Measurements from ENCODE around the gene CYFIP1. TPM values are rescaled to one million over a fixed set of nuclear protein-coding genes. Genes with fewer than 3 reads are reported as not detected.

The CYFIP1 gene
- total and polyA plus RNA-seq, 10 of the 15 experiments (the other 5 are each of a cell fraction or from before 2014, with no cell fraction given) = 3.5 to 46.2 (median 28.3) TPM

GRCh38 chr15:22911306-22911705 lies 68.9 kb downstream of the CYFIP1 start (continued):
- TF ChIP-seq CUX1 (IDR thresholded peaks at IDR 0.05; ENCODE audit: insufficient replicate concordance, low read depth, low read length) = no peak
- TF ChIP-seq EED (IDR thresholded peaks at IDR 0.05; ENCODE audit: low read depth) = no peak
- no peak for TF ChIP-seq RUNX3 (IDR thresholded peaks at IDR 0.05; ENCODE audit: low read length)
- TF ChIP-seq SMC3 (IDR thresholded peaks at IDR 0.05; ENCODE audit: borderline replicate concordance, low read length) = no peak
- TF ChIP-seq MYB (IDR thresholded peaks at IDR 0.05; ENCODE audit: borderline replicate concordance, low read depth, low read length) = no peak
- no peak for TF ChIP-seq SPI1 (IDR thresholded peaks at IDR 0.05; ENCODE audit: borderline replicate concordance, insufficient read depth, low read depth, low read length)
- TF ChIP-seq CBX3 (IDR thresholded peaks at IDR 0.05; ENCODE audit: borderline replicate concordance, low read depth) = no peak

GRCh38 chr15:22908830-22909229 lies 71.3 kb downstream of the CYFIP1 start:
- SMC1A ChIA-PET (ENCODE audit: uncharacterized antibody, unreplicated experiment) = no interaction called here
- FAIRE-seq (no peak), ATAC-seq (no peak), DNase-seq (ENCODE audit: low read depth, low spot score) (no peak)
- peaks cover 4 to 9% of the 10 kb centered on the region in 2 experiments; a peak in 3 of 4 replicates for H3K36me3 ChIP-seq (ENCODE audit: control insufficient read depth in 2 of 2, insufficient read depth in 2 of 2, low read length in 1 of 2)
- no TSS peak for BruUV-seq (replicated peaks)
- H3K4me3 ChIP-seq = no peak overlapping the region
- H3K4me2 ChIP-seq (ENCODE audit: control insufficient read depth, insufficient read depth) = no peak overlapping the region
- H3K79me2 ChIP-seq (ENCODE audit: control insufficient read depth, insufficient read depth, low read length) = no peaks in the 10 kb centered on the region
- in situ Hi-C loops (cut with MboI) (no loop called here), intact Hi-C loops (cut with micrococcal nuclease; ENCODE audit: unreplicated experiment) (no loop called here)
- H3K9me3 ChIP-seq (replicated peaks; ENCODE audit: control insufficient read depth, insufficient read depth, low read length) = no peaks in the 10 kb centered on the region
- no peaks in the 10 kb centered on the region for H4K20me1 ChIP-seq (ENCODE audit: control insufficient read depth, insufficient read depth)
- H3K27me3 ChIP-seq (replicated peaks in 1 of 2; ENCODE audit: control insufficient read depth in 2 of 2, insufficient read depth in 2 of 2, low read length in 1 of 2) = no peaks in the 10 kb centered on the region
- WGBS (ENCODE audit: insufficient coverage, insufficient replicate concordance, low lambda C conversion rate, missing lambda C conversion rate) = 86% methylated on average over 9 of the region's 9 CpGs
- H2AFZ ChIP-seq (ENCODE audit: control insufficient read depth, low read depth, low read length) = no peak overlapping the region
- no peak overlapping the region for H3K9ac ChIP-seq (ENCODE audit: control insufficient read depth, insufficient read depth, low read length)
- RAD21 ChIA-PET (ENCODE audit: unreplicated experiment) = no interaction called here
- no peaks in the 10 kb centered on the region for H3K4me1 ChIP-seq (ENCODE audit: control insufficient read depth, insufficient read depth, low read length)
- POLR2A ChIA-PET = no interaction called here
- CTCF ChIA-PET = no interaction called here
- H3K27ac ChIP-seq (ENCODE audit: control insufficient read depth, insufficient read depth) = no peak overlapping the region
- no peak for TF ChIP-seq ZNF24 (IDR thresholded peaks at IDR 0.05)
- no peak for TF ChIP-seq ZZZ3 (IDR thresholded peaks at IDR 0.05; ENCODE audit: control insufficient read depth, insufficient read length, low read depth)
- no peak for TF ChIP-seq GABPA (IDR thresholded peaks at IDR 0.05; ENCODE audit: low read depth)
- TF ChIP-seq RCOR1 (conservative IDR thresholded peaks at IDR 0.05; ENCODE audit: low read depth, low read length) = no peak
- no peak for TF ChIP-seq KLF5 (IDR thresholded peaks at IDR 0.05; ENCODE audit: partially characterized antibody)
- no peak for TF ChIP-seq CEBPZ (IDR thresholded peaks at IDR 0.05; ENCODE audit: low read depth, low read length)
- no peak for TF ChIP-seq LARP7 (IDR thresholded peaks at IDR 0.05)
- no peak for TF ChIP-seq SUPT20H (IDR thresholded peaks at IDR 0.05; ENCODE audit: borderline replicate concordance, control insufficient read depth, low read depth, low read length)

Data from GM12878 (cell line).